Loucy (cell line): Measurements from ENCODE around the gene DHX16.

ENCODE experiments used
- CTCF ChIP-seq: fragments of 200-600 bp; sonication (generic); conservative IDR thresholded peaks from 2 replicates; pipeline ENCODE4 v1.5.1; 2014; ENCODE audit warnings: mild to moderate bottlenecking, antibody characterized with exemption, low read length
- EZH2phosphoT487 ChIP-seq: fragments of 200-600 bp; IDR thresholded peaks from 2 replicates; pipeline ENCODE4 v1.6.1; 2018; ENCODE audit warnings: antibody characterized with exemption, mild to moderate bottlenecking, moderate library complexity, borderline replicate concordance

DNA sequence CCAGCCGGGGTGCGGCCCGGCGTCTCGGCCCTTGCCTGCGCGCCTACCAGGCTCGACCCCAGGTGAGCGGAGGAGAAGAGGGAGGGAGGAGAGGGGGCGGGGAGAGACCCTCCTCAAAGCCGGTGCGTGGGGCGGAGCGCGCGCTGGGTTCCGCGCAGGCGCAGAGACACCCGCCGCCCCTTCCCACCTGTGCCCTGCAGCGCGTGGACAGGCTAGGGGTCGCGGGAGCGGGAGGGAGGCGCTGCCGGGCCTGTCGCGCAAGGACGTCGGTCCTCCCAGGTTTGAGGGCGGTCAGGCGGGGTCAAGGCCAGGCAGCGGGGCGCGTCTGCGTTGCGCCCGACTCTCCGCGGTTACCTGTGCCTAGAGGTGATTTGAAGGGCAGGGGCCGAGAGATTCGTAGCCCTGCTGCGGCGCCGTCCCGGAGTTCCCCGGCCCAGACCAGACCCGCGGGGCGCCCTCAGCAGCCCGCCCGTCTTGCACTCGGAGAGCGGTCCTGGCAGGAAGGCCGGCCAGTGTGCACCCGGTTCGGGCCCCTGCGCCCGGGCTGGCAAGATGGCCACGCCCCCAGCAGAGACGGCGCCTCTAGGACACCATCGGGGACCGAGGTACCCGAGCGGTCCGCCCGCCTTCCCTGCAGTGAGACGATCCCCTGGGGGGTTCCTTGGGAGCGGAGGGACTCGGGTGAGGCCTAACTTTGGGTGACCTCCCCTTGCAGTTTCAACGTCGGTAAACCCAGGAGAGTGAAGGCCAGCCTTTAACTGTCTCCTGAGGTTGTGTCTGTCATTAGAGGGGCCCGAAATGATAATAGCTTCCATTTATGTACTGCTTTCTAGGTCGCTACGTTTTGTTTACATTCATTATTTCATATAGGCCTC is 25.3 kb downstream of the DHX16 start:
- TF ChIP-seq CTCF (no peak), EZH2phosphoT487 (no peak)
